HG03520 (cell line): ENCODE data around the gene AKR1D1.
"Not testable (repeated sequence)": the region's sequence is repeated elsewhere in the genome, so short reads cannot be mapped to it uniquely, and the experiment has no call there.

Experiments
- ATAC-seq: cut with Tn5 transposase; IDR thresholded peaks from one replicate; pipeline ENCODE4 v1.9.1; 2021; ENCODE audit warnings: mild to moderate bottlenecking, moderate library complexity; ENCODE audit not compliant: unreplicated experiment

Gene AKR1D1

GRCh38 chr7:138072726-138073125 is 3.5 kb upstream of the AKR1D1 start:
- ATAC-seq = no peak

- ATAC-seq = no peak
Observed at GRCh38 chr7:138074121-138074520, 2.1 kb upstream of the AKR1D1 start.

GRCh38 chr7:138074540-138074939 is 1.7 kb upstream of the AKR1D1 start:
- ATAC-seq = no peak

GRCh38 chr7:138075350-138075749 is 909 bp upstream of the AKR1D1 start:
- no peak for ATAC-seq

- not testable (repeated sequence) for ATAC-seq
Observed at GRCh38 chr7:138075786-138076185, 473 bp upstream of the AKR1D1 start.

- no peak for ATAC-seq
Observed at GRCh38 chr7:138077809-138078208, 1.6 kb downstream of the AKR1D1 start.

- ATAC-seq = no peak
Observed at GRCh38 chr7:138079137-138079536, 2.9 kb downstream of the AKR1D1 start.

- ATAC-seq = no peak
Observed at GRCh38 chr7:138081868-138082267, 5.6 kb downstream of the AKR1D1 start.

- no peak for ATAC-seq
Observed at GRCh38 chr7:138083859-138084258, 7.6 kb downstream of the AKR1D1 start.

- ATAC-seq = no peak
Observed at GRCh38 chr7:138086563-138087270, 10.5 kb downstream of the AKR1D1 start.

GRCh38 chr7:138089080-138089901 is 13.0 kb downstream of the AKR1D1 start:
- ATAC-seq = no peak

- no peak for ATAC-seq
Observed at GRCh38 chr7:138091032-138091431, 14.8 kb downstream of the AKR1D1 start.

- ATAC-seq = not testable (repeated sequence)
Observed at GRCh38 chr7:138091840-138092239, 15.6 kb downstream of the AKR1D1 start.

GRCh38 chr7:138092486-138093028 is 16.3 kb downstream of the AKR1D1 start:
- ATAC-seq = no peak

GRCh38 chr7:138095972-138096935 is 20.0 kb downstream of the AKR1D1 start:
- no peak for ATAC-seq

- no peak for ATAC-seq
Observed at GRCh38 chr7:138097064-138097741, 20.9 kb downstream of the AKR1D1 start.

GRCh38 chr7:138099813-138100212 is 23.6 kb downstream of the AKR1D1 start:
- no peak for ATAC-seq

- no peak for ATAC-seq
Observed at GRCh38 chr7:138105221-138105620, 29.0 kb downstream of the AKR1D1 start.

GRCh38 chr7:138115047-138115446 is 38.8 kb downstream of the AKR1D1 start:
- ATAC-seq = no peak

GRCh38 chr7:138116141-138116540 is 39.9 kb downstream of the AKR1D1 start:
- no peak for ATAC-seq
